ENCODE data around the gene MEGF11.

MEGF11 gene
- 0 to 6.7 (median 0) reads per million in 17 experiments for total RNA-seq

DNA sequence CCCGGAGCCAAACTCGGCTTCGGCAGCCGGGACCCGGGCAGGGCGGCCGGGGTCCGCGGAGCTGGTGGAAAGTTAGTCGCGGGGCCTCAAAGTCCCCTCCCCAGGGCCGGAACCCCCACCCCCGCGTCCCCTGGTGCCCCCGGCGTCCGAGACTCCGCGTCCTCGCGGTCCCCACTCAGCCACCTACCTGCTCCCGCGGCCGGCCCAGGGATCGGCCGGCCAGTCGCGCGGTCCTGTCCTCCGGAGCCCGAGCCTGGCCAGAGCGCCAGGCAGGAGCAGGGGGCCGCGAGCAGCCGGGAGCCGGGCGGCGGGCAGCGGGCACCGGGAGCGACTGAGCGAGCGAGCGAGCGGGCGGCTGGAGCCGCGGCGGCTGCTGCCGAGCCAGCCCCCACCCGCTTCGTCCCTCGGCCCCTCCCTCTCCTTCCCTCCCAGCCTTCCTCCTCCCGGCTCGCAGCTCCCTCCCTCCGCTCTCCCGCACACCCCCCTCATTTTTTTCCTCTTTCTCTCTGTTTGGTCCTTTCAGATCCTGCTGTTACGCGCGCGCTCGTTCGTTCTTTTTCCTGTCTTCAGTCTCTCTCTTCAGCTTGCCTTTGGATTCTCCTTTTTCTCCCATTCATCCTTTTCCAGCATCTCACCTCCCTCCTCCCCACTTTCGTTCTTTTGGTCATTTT is at the start of gene MEGF11:
Gene MEGF11, minus strand, starts transcription at position 333 of the 671 bp plus-strand sequence. CDS start 125,347 bp downstream, outside the sequence.
- DNase-seq, result peak in 3 of 4 experiments; percentile 11 to 54 (median 32)

GRCh38 chr15:66302489-66303278 is 49.1 kb upstream of the MEGF11 start:
- no peak for DNase-seq

DNA sequence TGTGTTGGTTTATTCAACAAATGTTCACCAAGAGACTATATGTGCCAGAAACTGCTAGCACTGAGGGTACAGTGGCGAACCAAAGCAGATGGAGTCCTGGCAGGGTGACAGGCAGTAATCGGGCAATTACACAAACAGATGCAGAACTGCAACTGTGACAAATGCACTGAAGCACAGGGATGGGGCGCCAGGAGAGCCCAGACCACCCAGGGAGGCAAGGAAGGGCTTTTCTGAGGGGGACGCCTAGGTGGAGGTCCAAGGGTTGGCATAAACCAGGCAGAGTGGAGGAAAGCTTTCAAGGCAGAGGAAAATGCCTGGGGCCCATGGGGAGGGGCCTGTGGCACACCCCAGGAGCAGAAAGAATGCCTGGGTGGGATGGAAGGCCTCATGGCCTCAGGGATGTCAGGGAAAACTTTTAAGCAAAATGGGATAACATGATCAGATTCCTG is 45.3 kb upstream of the MEGF11 start:
- no peak for DNase-seq

DNA sequence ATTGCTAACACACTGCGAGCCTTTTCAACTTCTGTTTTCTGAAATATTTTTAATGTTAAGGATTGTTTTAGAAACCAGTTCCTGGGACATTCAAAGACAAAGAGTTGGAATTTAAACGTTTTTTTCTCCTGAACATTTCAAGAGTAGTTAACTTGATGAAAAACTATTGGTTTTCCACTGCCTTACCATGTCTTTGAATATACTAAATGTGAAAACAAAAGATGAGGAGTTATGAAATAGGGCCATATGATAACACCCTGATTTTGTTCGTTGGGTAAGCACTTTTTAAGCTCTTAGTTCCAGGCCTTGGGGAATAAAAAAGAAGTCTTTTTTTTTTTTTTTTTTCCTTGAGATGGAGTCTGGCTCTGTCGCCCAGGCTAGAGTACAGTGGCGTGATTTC is 42.6 kb upstream of the MEGF11 start:
- no peak for DNase-seq

- DNase-seq, result no peak
These were observed 41.3 kb upstream of the MEGF11 start for GRCh38 chr15:66294932-66295235.

DNA sequence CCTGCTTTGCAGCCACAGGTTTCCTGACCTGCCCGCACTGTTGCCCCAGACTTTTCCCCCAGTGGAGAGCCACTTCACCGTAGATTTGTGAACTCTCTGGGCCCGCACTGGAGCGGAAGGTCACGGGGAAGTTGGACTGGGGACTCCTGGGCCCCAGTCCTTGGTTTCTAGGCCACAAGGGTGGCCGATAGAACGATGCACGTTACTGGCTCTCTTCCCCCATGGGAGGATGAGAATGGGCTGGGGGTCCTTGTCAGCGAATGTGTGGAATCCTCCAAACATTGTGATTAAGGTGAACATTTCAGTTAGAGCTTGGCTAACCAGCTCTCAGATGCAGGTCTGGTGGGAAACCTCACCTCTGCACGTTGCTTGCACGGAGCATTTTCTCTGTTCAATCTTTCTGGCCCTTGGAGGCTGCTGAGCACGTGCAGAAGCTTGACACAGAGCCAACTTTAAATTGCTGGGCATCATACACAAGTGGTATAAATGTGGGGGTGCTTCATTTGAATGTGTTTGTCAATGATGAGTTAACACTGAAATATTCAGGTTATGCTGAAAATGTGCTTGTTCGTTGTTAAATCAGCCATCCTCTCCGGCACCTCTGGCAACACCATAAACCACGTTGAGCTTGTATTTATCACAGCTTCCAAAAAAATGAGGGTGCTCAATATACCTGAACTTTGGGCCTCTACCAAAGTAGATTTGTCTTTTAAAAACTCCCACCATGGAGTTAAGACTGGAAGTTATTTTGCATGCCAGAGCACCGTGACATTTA is 40.8 kb upstream of the MEGF11 start:
- peak in 3 of 4 experiments; percentile 6 to 30 (median 16) for DNase-seq

- DNase-seq, result peak; percentile 71 to 92 (median 82)
These were observed 40.0 kb upstream of the MEGF11 start, which contains the start of gene DIS3L for GRCh38 chr15:66293419-66294156. Gene DIS3L (plus strand): TSS chr15:66293568. CDS start chr15:66293597, 29 bp downstream.

DNA sequence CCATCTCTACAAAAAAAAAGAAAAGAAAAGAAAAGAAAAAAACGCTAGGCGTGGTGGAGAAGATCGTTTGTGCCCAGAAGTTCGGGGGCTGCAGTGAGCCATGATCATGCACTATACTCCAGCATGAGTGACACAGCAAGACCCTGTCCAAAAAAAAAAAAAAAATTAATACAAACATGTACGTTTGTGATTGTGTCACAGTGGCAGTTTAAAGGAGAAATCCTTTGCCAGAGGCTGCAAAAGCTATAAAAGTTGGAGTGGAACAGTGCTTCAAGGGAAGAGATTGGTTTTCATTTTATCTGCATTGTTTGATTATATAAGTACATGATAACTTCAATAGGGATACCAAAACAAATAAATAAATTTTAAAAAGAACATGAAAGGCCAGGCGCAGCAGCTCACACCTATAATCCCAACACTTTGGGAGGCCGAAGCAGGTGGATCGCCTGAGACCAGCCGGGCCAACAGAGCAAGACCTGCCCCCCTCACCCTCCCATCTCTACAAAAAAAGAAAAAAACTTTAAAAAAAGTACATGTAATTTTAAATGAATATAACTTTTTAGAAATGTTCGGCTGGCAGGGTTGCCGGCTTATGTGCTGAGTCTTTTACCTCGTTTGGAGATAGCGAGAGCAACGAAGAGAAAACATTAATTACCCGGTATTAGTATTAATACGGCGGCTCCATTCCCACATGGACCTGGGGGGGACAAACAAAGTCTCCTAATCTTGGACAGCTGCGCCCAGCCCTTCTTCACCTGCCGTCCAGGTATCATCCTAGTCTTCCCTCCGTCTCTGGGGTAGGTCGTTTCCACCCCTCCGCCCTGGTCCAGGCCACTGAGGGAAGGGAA is 39.2 kb upstream of the MEGF11 start:
- peak in 1 of 4 experiments; percentile 5 for DNase-seq

DNA sequence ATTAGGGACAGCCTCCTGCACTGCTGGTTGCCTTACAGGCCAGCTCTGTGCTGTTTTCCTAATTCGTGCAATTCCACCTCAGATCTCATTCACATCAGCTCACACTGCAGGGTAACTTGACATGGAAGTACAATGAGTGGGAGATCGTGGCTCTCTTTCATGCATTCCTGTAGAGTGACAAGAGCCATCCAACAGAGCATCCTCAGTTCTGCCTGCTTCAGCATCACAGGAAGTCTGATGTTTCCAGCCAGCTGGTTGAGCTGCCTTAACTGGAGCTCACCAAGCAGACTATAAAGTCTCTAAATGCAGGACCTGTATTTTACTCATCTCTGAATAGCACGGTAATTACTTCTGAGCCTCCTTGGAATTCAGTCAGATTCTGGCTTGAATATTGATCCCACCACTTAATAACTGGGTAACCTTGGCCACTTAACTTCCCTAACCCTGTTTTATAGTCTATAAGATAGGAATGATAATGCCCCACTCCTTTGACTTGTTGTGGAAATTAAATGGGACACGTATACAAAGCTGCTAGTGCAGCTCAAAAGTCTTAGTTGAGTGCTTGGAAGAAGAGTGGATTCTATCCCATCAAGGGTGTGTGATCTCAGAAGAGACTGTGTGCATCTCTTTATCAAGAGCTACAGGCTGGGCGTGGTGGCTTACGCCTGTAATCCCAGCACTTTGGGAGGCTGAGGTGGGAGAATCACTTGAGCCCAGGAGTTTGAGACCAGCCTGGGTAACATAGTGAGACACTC is 38.4 kb upstream of the MEGF11 start:
- no peak for DNase-seq

- no peak for DNase-seq
These were observed 37.0 kb upstream of the MEGF11 start for GRCh38 chr15:66290518-66290917.

GRCh38 chr15:66290007-66290406 is 36.5 kb upstream of the MEGF11 start:
- no peak for DNase-seq

DNA sequence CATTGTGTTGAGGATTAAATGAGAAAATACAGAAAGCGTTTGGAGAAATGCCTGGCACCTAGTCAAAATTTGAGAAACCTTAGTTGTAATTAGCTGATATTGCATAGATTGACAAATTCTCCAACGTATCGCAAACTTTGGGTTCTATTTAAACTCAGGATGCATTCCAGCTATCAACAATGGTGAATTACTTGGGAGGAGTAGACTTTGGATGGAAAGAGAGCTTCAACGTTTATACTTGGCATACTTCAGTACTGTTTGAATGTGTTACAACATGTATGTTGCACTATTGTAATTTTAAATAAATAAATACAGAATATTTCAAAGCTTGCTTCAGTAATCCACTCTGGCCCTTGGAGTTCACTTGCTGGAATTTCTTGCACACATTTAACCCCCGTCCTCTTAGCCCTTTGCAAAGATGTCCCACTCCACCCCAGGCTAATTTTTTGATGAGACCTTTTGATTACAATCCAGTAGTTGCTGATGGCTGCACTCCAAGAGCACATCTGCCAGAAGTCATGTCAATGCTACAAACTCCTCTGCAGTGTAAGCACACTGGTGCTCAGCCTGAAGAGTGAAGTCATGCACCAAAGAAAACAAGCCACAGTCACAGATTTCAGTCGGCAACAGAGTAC is 35.1 kb upstream of the MEGF11 start:
- no peak for DNase-seq

DNA sequence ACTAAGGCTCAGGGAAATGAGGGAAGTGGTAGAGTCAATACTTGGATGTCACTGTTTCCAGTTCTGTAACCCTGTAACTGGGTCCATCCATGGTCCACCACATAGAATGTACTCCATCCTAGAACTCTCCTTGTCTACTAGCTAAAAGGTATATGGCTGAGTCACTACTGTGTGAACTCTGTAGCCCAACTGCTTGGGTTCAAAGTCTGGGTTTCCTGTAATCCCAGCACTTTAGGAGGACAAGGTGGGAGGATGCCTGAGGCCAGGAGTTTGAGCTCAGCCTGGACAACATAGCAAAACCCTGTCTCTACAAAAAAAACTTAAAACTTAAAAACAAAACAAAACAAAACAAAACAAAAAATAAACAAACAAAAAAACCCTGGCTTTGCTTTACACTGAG is 34.5 kb upstream of the MEGF11 start:
- DNase-seq, result no peak

GRCh38 chr15:66287461-66288057 is 34.0 kb upstream of the MEGF11 start:
- DNase-seq, result peak in 3 of 4 experiments; percentile 37 to 70 (median 53)

GRCh38 chr15:66285533-66286280 is 32.2 kb upstream of the MEGF11 start:
- DNase-seq, result no peak

DNA sequence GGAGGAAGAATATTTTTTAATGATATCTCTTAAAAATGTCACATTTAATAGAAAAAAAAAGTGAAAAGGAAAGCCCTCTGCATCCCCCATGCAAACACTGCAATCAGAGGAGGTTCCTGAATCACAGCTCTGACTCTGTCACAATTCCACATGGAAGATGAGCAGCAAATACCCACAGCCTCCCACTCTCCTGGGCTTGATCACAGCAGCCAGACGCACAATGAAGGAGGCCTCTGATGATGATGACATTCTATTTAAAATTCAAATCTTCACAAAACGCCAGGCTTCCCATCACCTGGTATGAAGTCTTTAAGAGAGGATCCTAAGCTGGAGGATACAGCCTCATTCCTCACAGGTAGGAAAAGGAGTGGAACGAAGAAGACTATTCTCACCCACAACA is 30.7 kb upstream of the MEGF11 start:
- no peak for DNase-seq

DNA sequence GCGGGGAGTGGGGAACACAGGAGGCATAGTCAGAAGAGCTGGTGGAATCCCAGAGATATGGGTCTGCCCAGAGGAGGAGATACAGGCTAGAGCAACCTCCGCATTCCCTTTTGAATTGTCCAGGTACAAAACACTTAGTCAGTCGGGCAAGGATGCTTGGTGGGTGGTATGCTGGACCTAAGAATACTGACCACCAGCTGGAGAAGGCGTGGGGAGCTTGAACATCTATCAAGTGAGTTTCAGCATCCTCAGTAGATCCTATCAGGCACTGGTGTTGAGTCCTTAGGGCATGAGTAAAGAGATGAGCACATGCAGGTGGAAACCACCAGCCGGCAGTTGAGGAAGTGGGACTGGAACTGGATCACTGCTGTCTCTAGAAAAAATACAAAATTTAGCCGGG is 25.1 kb upstream of the MEGF11 start:
- no peak for DNase-seq

- DNase-seq, result no peak
These were observed 24.5 kb upstream of the MEGF11 start for GRCh38 chr15:66278056-66278455.

DNA sequence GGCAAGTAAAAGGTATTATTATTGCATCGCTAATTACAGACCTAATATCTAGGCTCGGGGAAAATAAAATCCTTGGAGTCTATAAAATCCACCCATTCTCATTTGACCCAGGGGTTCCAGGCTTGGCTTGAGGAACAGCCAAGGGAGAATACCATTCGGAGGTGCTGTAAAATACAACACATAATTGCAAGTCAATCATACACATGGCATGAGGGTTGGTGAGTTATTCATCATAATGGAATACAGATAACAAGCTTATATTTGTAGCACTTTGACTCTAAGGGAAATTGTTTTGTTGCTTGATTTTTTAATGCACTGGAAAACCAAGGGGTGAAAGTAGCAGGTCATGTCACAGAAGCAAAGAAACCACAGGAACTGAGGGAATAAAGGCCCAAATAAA is 23.0 kb upstream of the MEGF11 start:
- no peak for DNase-seq

Data from suppressor macrophage (primary cell).